ENCODE results near the gene CDKN1C. TPM values are rescaled to one million over a fixed set of nuclear protein-coding genes. Genes with fewer than 3 reads are reported as not detected.

The CDKN1C gene
- polyA plus RNA-seq, 3 donors, result 109 to 150 (median 142) TPM

- peak in 7 of 11 donors; percentile 56 to 83 (median 68) for DNase-seq (ENCODE audit: extremely low read depth in 1 of 11, low read depth in 9 of 11, low spot score in 4 of 11)
These were observed 16.5 kb upstream of the CDKN1C start for GRCh38 chr11:2901854-2902783.

GRCh38 chr11:2901196-2901796, 15.7 kb upstream of the CDKN1C start:
- no peak for DNase-seq (ENCODE audit: extremely low read depth in 1 of 11, low read depth in 9 of 11, low spot score in 4 of 11)

GRCh38 chr11:2899080-2899783, 13.7 kb upstream of the CDKN1C start:
- no peak for DNase-seq (ENCODE audit: extremely low read depth in 1 of 11, low read depth in 9 of 11, low spot score in 4 of 11)

GRCh38 chr11:2898366-2899079, 12.9 kb upstream of the CDKN1C start:
- DNase-seq (ENCODE audit: extremely low read depth in 1 of 11, low read depth in 9 of 11, low spot score in 4 of 11), result no peak

- no peak for DNase-seq (ENCODE audit: extremely low read depth in 1 of 11, low read depth in 9 of 11, low spot score in 4 of 11)
These were observed 11.5 kb upstream of the CDKN1C start for GRCh38 chr11:2897048-2897447.

GRCh38 chr11:2896047-2896446, 10.5 kb upstream of the CDKN1C start:
- no peak for DNase-seq (ENCODE audit: extremely low read depth in 1 of 11, low read depth in 9 of 11, low spot score in 4 of 11)

- no peak for DNase-seq (ENCODE audit: extremely low read depth in 1 of 11, low read depth in 9 of 11, low spot score in 4 of 11)
These were observed 8.4 kb upstream of the CDKN1C start for GRCh38 chr11:2893935-2894334.

GRCh38 chr11:2892967-2893528, 7.5 kb upstream of the CDKN1C start:
- DNase-seq (ENCODE audit: extremely low read depth in 1 of 11, low read depth in 9 of 11, low spot score in 4 of 11), result no peak

- DNase-seq (ENCODE audit: extremely low read depth in 1 of 11, low read depth in 9 of 11, low spot score in 4 of 11), result peak in 4 of 11 donors; percentile 51 to 71 (median 66)
These were observed 6.8 kb upstream of the CDKN1C start for GRCh38 chr11:2892215-2892966.

GRCh38 chr11:2891326-2892214, 6.0 kb upstream of the CDKN1C start:
- DNase-seq (ENCODE audit: extremely low read depth in 1 of 11, low read depth in 9 of 11, low spot score in 4 of 11), result peak in 1 of 11 donors; percentile 62

- DNase-seq (ENCODE audit: extremely low read depth in 1 of 11, low read depth in 9 of 11, low spot score in 4 of 11), result peak in 6 of 11 donors; percentile 65 to 71 (median 67)
These were observed 5.1 kb upstream of the CDKN1C start for GRCh38 chr11:2890466-2891294.

GRCh38 chr11:2889362-2890273, 4.0 kb upstream of the CDKN1C start:
- no peak for DNase-seq (ENCODE audit: extremely low read depth in 1 of 11, low read depth in 9 of 11, low spot score in 4 of 11)

GRCh38 chr11:2888266-2888968, 2.8 kb upstream of the CDKN1C start:
- DNase-seq (ENCODE audit: extremely low read depth in 1 of 11, low read depth in 9 of 11, low spot score in 4 of 11), result peak in 8 of 11 donors; percentile 81 to 87 (median 82)

- no peak for DNase-seq (ENCODE audit: extremely low read depth in 1 of 11, low read depth in 9 of 11, low spot score in 4 of 11)
These were observed 2.1 kb upstream of the CDKN1C start for GRCh38 chr11:2887515-2888195.
